ENCODE measurements around the gene MANBA. TPM values are rescaled to one million over a fixed set of nuclear protein-coding genes. Genes with fewer than 3 reads are reported as not detected.

MANBA gene
- 10.6 and 14.0 TPM in 2 replicates for total RNA-seq

GRCh38 chr4:102760645-102761295 lies at the start of gene MANBA:
MANBA (minus strand) TSS chr4:102760968; CDS start chr4:102760894, 74 bp downstream.

Other genes starting within 250 kb of the MANBA start
- gene UBE2D3, start 66.6 kb upstream of the MANBA start, total RNA-seq = 370 and 379 TPM in 2 replicates
- 11.6 and 14.5 TPM in 2 replicates for gene CISD2, start 108.0 kb upstream of the MANBA start, total RNA-seq

Data from bronchus fibroblast of lung (primary cell).